GM18873 (cell line): ENCODE results near the gene EFHC2.

Experiments
- ATAC-seq: cut with Tn5 transposase; IDR thresholded peaks from one replicate; pipeline ENCODE4 v1.9.1; 2021; ENCODE audit warnings: mild to moderate bottlenecking, moderate library complexity, moderate number of reproducible peaks; ENCODE audit not compliant: unreplicated experiment, low FRiP score

The EFHC2 gene

DNA sequence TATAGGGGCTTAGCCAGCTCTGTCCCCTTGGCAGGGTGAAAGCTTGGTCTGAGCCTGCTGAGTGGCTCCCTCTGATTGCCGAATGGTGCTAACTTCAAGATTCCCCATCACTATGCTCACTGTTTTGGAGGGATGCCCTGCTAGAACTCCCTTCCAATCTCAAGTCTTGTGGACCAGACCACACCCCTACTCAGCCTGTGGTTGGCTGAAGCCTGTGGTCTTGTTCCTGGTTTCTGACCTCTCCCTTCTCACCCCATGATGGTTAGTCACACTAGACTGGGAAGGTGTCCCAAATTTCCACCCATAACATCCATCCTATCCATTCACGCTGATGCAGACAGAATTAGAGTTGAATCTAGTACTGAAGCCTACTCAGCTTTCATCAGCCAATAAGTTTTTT lies 185.6 kb downstream of the EFHC2 start:
- no peak for ATAC-seq

DNA sequence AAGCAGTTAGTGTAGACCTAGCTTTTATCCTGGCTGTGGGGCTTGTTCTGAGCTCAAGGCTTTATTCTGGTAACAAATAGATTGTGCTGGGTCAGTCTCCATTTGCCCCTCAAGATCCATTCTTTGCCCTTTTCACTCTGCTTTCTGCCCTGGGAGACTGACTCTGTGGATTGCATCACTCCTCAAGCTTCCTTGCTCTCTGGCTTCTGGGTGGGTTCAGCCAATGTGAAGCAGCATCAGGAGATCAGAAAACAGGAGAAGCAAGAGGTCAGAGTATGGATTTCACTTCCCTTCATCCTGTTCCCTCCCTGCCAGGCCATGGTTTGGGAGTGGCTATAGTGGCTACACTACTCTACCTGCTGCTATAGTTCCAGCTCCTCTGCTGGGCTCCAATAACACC lies 186.2 kb downstream of the EFHC2 start:
- no peak for ATAC-seq

DNA sequence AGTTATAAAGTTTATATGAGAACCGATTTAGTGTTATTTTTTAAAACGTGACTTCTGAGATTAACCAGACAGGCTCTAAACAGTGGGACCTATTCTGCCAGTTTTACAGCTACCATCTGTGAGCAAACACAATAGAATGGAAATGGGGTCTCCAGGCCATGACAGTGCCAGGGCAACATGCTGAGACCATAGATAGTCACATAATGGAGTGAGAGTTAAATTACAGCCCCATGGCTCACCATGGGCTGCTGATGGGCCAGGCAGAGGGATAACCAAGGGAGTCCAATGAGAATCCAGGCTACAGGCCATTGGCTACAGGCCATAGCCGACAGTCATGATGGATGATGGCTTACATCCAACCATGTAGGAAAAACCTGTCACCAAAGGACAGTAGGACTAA lies 186.7 kb downstream of the EFHC2 start:
- ATAC-seq = no peak

DNA sequence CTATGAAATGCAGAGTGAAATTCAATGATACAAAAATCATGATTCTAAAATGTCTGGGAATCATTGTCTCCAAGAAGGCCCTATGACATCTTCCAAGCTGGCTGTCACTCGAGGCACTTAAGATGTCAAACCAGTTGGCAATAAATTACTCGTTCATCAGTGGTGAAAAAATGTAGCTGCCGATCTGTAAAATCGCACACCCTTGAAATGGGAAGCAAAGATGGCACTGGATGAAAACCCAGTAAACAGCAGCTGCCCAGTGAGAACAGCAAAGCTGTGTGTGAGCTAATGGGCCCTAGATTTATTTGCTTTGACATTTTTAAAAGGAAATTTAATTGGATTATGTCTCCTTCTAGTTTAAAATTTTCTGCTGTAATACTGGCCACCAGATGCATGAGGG lies 188.3 kb downstream of the EFHC2 start:
- ATAC-seq = no peak

DNA sequence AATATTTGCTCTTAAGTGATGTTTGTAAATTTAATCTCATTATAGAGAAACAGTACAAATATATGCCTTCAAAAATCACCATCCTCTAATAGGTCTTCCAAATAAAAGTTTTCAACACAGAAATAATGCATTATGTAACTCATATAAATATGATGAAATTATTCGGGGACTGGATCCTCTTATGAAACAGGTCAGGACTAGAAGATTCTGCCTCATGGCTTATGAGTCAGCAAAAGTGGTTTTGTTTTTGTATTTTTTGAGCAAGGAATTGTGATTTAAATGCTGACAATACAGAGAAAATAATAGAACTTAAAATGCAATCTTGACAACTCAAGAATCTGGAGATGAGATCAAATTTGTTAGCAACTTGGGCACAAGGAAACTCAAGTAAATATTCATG lies 190.6 kb downstream of the EFHC2 start:
- ATAC-seq = no peak

DNA sequence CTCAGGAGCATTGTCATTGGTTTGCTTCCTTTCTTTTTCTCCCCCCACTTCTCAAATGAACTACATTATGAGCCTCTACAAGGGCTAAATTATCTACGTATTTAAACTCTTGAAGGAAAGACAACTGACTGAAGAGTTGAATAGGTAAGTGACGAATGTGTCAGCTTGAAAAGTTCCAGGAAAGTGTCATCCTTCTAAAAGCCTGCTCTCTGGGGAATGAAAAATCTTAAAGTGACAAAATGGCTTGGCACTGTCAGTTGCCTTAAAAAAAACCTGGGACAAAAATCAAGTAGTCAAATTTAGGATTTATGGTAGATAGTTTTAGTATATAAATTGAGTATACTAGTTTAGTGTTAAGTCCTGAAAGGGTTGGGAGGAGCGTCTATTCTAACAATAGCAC lies 196.3 kb downstream of the EFHC2 start:
- ATAC-seq = no peak

DNA sequence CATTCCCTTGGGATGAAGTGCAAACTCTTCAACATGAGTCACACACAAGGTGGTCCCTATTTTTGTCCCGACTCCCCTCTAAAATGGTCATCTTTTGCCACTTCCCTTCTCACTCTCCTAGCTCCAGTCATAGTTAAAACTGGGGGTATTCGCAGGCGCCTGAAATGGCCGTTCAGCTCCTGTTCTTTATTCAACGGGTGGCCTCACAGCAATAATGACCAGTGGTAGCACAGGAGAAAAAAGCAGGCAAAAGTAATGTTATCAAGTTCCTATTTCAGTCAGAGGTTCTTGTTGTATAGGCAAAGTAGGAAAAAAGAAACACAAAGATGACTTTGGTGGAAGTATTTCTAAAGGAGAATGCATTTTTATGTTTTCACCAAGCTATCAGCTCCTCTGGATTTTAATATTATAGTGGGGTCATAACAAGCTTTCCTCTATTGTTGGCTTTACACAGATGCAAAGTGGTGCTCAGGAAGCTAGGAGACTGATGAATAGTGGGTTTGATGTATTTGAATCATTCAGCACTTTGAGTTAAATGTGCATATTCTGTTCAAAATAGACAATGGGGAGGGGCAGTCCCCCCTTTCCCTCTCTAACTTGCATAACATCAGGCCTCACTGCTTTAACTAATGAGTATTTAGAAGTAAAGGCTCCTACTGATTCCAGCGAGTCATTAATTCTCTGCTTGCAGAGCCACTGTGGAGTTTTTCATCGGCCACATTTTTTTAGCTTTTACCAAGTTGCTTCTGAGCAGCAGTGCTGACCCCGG lies 199.1 kb downstream of the EFHC2 start:
- ATAC-seq = no peak

DNA sequence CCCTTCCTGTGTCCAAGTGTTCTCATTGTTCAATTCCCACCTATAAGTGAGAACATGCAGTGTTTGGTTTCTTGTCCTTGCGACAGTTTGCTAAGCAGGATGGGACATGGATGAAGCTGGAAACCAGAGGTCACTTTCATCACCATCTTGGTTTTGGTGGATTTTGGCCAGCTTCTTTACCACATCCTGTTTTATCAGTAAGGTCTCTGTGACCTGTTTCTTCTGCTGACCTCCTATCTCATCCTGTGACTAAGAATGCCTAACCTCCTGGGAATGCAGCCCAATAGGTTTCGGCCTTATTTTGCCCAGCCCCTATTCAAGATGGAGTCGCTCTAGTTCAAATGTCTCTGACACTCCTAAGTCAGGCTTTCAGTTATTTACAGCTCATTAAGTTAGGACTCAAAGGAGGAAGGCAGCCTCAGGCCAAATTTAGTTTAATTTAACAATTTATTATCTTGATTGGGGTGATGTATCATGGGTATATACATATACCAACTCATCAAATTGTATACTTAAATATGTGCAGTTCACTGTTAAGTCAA lies 200.3 kb downstream of the EFHC2 start:
- no peak for ATAC-seq

DNA sequence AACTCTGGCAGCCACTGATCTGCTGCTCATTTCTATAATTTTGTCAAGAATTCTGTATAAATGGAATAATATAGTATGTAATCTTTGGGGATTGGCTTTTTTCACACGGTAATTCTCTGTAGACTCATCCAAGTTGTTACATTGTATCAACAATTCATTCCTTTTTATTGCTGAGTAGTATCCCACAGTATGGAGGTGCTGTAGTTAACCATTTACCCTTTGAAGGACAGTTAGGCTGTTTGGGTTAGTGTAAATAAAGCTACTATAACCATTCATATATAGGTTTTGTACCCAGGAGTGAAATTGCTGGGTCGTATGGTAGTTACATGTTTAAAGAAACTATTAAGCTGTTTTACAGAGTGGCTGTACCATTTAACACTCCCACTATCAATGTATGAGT lies 213.3 kb downstream of the EFHC2 start:
- no peak for ATAC-seq

DNA sequence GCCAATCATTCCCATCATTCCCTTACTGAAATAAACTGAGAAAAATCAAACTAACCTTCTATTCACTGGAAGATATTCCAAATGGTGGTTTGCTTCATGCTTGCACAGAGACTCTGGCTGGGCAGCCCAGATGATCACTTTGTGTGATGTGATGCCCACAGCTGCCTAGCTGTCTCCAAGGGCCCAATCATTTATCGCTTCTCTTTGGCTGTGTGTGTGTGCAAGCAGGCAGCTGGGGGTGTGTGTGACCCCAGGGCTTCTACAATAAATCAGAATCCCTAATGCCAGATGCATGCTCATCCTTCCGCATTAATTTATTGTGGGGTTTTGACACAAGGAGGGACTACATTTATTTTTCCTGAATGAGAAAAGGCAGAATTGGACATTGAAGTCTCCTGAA lies 230.1 kb downstream of the EFHC2 start:
- ATAC-seq = no peak

DNA sequence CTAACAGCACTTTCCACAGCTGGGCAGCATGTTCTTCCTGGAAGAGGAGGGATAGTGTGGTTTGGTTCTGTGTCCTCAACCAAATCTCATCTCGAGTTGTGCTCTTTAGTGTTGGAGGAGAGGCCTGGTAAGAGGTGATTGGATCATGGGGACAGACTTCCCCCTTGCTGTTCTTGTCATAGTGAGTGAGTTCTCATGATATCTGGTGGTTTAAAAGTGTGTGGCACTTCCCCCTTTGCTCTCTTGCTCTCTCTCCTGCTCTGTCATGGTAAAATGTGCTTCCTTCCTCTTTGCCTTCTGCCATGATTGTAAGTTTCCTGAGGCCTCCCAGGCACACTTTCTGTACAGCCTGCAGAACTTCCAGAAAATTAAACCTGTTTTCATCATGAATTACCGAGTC lies 236.6 kb downstream of the EFHC2 start:
- no peak for ATAC-seq

DNA sequence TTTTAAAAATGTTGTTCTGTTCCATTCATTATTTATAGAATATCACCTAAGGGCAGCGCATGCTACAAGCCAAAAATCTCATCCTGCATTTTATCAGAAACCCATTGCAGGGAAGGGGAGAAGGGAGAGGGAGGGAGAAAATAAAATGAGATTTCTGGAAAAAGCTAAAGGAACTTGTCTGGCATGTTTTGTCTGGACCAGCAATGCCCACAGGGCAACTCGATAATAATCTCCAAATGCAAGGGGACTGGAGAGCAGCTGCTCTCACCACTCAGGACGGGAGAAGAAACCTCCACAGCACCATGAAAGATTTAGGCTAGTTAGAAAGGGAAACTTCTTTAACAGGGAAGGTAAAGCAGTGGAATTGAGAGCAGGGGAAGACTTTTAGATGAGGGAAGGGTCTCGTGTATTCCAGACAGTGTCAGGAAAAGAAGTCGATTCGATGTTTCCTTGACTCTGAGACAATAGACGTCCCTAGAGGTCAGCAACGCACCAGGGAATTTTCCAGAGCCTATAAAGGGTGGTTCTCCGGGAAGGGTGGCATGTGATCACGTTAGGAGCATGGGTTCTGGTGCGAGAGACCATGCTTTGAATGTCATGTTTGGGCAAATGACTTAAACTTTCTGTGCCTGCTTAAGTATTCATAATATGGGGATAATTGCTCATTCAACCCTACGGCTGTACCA lies 238.1 kb downstream of the EFHC2 start:
- ATAC-seq = no peak

DNA sequence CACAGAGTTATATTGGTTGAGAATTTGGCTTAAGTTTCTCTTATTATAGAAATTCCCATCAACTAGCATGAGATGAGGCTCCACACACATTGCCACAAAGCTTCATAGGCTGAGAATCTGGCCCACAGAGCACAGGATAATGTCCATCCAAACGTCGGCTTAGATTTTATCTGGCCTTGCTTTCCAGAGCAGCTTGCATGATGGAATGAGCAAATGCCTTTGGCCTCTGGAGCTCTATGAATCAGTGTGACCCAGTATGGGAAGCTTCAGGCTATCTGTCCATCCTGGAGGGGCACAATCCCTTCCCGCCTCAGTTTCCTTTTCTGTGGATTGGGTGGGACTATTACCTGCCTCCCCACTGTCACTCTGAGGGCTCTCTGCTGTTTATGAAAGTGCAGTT lies 238.8 kb downstream of the EFHC2 start:
- ATAC-seq = no peak

DNA sequence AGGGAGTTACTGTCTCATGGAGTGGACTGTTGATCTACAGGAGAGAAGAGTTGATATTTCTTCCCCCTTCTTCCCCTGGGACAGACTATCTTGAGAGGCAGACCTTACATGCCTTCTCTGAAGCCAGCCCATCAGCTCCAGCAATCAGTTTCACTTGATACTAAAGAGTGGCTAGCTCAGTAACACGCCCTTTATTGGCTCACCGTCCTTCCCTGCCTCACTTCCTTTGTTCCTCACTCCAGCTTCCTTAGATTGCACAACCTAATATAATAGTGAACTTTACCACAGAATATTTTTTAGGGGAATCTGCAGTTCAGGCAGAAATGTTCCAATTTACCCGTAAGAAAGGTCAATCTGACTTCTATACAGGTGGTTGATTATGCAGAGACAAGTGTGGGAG lies 242.2 kb downstream of the EFHC2 start:
- no peak for ATAC-seq

DNA sequence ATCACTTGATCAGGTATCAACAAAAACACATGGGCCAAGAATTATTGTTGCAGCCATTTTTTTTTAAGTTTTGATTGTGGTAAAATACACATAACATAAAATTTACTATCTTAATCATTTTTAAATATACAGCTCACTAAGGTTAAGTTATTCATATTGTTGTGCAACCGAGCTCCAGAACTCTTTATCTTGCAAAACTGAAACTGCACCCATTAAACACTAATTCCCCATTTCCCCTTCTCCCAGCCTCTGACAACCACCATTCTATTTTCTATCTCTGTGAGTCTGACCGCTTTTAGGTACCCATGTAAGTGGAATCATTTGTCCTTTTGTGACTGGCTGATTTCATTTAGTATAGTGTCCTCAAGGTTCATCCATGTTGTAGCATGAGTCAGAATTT lies 244.1 kb downstream of the EFHC2 start:
- no peak for ATAC-seq
